ENCODE results near the gene COL4A3. TPM values are rescaled to one million over a fixed set of nuclear protein-coding genes. Genes with fewer than 3 reads are reported as not detected.

COL4A3 gene
- total RNA-seq, 4 donors from 2014 or later: 0.19 to 7.7 (median 4.5) TPM

- TF ChIP-seq CTCF (IDR thresholded peaks at IDR 0.05; ENCODE audit: low read depth): no peak
Measured at GRCh38 chr2:227230151-227230550, 65.7 kb downstream of the COL4A3 start.

- TF ChIP-seq CTCF (IDR thresholded peaks at IDR 0.05; ENCODE audit: low read depth): no peak
Measured at GRCh38 chr2:227234429-227234828, 70.0 kb downstream of the COL4A3 start.

GRCh38 chr2:227237786-227238185 lies 73.4 kb downstream of the COL4A3 start:
- no peak for TF ChIP-seq CTCF (IDR thresholded peaks at IDR 0.05; ENCODE audit: low read depth)

GRCh38 chr2:227238238-227239237 lies 74.1 kb downstream of the COL4A3 start:
- TF ChIP-seq CTCF (IDR thresholded peaks at IDR 0.05; ENCODE audit: low read depth): no peak

GRCh38 chr2:227241005-227241404 lies 76.6 kb downstream of the COL4A3 start:
- TF ChIP-seq CTCF (IDR thresholded peaks at IDR 0.05; ENCODE audit: low read depth): no peak

- no peak for TF ChIP-seq CTCF (IDR thresholded peaks at IDR 0.05; ENCODE audit: low read depth)
Measured at GRCh38 chr2:227248876-227249275, 84.5 kb downstream of the COL4A3 start.

- no peak for TF ChIP-seq CTCF (IDR thresholded peaks at IDR 0.05; ENCODE audit: low read depth)
Measured at GRCh38 chr2:227252831-227253230, 88.4 kb downstream of the COL4A3 start.
